Activated naive CD4-positive, alpha-beta T cell treated with anti-CD3 and anti-CD28 coated beads, Interleukin-2, amount 50 U/mL, for 72 hours (primary cell): ENCODE data around the gene PNPLA7. TPM values are rescaled to one million over a fixed set of nuclear protein-coding genes. Genes with fewer than 3 reads are reported as not detected.
A peak's percentile ranks its signal among the peaks of the same experiment; 100 is the strongest.
"Not testable (repeated sequence)": the region's sequence is repeated elsewhere in the genome, so short reads cannot be mapped to it uniquely, and the experiment has no call there.

Experiments used
- ATAC-seq, 2 donors: fragments of 150-1000 bp; cut with Tn5 transposase; 2 replicates each; pipeline ENCODE4 v1.10.0; 2021; ENCODE audit warnings: mild to moderate bottlenecking in 2 of 2, moderate library complexity in 2 of 2
- DNase-seq, 2 donors: peaks; one replicate each; pipeline ENCODE4 v3.0.0; 2021 to 2022; ENCODE audit warnings: low spot score in 2 of 2
- H3K27ac Mint-ChIP-seq, 2 donors: one replicate each; pipeline ENCODE4 v1.8.0; 2022; ENCODE audit warnings: mild to moderate bottlenecking in 2 of 2, mixed read lengths in 2 of 2
- H3K36me3 Mint-ChIP-seq, 2 donors: one replicate each; pipeline ENCODE4 v1.8.0; 2022; ENCODE audit warnings: mixed read lengths in 2 of 2
- H3K9me3 Mint-ChIP-seq, 2 donors: one replicate each; pipeline ENCODE4 v1.8.0; 2022; ENCODE audit warnings: mixed read lengths in 2 of 2
- total RNA-seq, 2 donors: library from RNA; stranded (reverse); gene quantifications; one replicate each; pipeline ENCODE4 v1.2.3, GENCODE V29; 2022

PNPLA7 gene
- total RNA-seq, 2 donors from 2014 or later = 3.7 to 4.4 TPM

DNA sequence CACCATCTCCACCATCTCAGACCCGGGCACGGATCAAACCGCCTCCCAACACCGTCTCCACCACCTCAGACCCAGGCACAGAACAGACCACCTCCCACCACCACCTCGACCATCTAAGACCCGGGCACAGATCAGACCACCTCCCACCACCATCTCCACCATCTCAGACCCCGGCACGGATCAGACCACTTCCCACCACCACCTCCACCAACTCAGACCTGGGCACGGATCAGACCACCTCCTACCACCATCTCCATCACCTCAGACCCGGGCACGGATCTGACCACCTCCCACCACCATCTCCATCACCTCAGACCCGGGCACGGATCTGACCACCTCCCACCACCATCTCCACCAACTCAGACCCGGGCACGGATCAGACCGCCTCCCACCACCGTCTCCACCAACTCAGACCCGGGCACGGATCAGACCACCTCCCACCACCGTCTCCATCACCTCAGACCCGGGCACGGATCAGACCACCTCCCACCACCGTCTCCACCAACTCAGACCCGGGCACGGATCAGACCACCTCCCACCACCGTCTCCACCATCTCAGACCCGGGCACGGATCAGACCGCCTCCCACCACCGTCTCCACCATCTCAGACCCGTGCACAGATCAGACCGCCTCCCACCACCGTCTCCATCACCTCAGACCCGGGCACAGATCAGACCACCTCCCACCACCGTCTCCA is 83.7 kb downstream of the PNPLA7 start:
- H3K27ac Mint-ChIP-seq, ATAC-seq, H3K9me3 Mint-ChIP-seq, DNase-seq, H3K36me3 Mint-ChIP-seq: not testable (repeated sequence)

DNA sequence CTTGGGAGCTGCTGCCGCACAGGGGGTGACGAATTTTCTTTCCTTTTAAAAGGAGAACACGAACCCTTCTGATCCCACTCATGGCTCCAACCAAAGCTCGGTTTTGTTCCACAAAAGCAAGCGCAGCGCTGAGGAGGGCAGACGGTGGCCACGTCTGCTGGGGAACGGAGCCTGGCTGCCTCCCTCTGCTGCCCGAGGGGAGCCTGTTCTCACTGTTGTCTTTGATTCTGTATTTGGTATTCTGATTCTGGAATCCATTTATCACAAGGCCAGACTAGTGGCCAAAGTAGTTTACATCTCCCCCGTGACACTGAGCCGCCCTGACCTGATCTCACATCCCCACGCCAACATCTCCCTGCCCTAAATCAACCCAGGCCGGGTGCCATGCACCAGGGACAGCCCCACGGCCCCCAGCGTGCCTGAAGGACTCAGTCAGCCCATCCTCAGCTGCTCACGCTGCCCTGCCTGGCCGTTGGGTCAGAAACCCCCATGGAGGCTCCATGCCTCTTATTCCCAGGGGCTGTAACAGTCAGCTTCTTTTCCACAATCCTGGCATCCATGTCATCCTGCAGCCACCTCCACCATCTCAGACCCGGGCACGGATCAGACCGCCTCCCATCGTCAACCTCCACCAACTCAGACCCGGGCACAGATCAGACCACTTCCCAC is 84.3 kb downstream of the PNPLA7 start:
- ATAC-seq (no peak), DNase-seq (no peak)
- no peaks in the 10 kb centered on the region for H3K9me3 Mint-ChIP-seq
- no peaks in the 10 kb centered on the region for H3K36me3 Mint-ChIP-seq
- H3K27ac Mint-ChIP-seq = no peak overlapping the region

DNA sequence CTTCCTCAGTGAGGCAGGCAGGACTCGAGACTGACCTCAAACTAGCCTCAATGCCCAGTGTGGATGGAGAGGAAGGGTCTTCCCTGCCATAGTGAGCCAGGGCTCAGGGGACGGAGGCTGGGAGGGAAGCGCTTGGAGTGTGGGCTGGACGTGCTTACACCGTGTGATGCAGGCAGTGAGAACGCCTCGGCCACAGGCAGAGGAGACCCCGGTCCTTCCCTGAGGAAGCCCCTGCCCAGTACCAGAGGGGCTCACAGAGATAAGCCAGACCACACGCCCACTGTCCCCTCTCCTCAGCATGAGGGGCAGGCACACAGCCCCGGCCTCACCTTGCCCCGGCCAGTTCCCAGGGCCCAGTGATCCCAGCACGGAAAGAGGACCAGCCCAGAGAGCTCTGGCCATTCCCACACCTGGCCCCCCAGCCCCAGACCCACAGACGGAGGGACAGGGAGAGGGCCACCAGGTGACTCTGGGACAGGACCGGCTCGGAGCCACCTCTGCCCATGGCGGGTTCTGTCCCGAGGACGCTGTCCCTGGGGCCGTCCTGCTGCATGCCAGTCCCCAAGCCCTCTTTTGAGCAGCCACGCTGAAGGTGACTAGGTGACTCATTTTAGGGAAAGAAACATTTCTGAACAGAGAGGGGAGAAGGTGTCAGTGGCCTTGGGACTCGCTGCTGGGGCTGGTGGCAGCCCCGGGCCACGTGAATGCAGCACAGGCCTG is 85.0 kb downstream of the PNPLA7 start:
- H3K27ac Mint-ChIP-seq = no peak overlapping the region
- H3K9me3 Mint-ChIP-seq = no peaks in the 10 kb centered on the region
- H3K36me3 Mint-ChIP-seq = no peaks in the 10 kb centered on the region
- ATAC-seq = no peak
- no peak for DNase-seq

DNA sequence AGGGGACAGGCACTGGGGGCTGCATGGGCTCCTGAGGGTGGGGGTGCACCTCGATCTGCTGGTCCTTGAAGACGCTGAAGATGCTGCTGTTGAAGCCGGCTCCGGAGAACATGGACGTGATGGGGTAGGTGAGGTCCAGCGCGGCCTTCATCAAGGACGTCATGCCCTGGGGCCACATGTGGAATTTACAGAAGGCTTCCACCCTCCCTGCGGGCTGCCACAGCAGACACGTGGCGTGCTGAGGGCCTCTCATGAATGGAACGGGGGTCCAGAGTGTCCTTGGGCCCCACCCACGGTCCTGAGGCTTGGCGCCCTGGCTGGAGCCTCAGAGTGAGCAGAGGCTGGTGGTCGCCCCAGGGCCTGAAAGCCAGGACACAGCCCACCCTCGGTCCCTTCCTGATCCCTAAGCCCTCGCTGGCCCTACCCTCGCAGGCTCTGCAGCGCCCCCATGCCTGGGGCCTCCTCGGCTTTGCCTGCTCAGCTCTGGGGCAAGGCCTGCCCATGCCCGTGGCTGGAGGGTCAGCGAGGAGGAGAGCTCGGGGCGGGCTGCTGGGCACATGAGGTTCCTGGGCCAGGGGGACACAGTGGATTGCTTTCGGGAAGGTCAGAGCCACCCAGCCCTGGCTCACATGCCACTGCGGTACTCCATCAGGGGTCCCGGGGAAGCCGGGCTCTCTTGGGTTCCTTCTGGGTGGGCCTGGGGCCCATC is 85.8 kb downstream of the PNPLA7 start:
- no peaks in the 10 kb centered on the region for H3K36me3 Mint-ChIP-seq
- no peak overlapping the region for H3K27ac Mint-ChIP-seq
- no peak for ATAC-seq
- no peaks in the 10 kb centered on the region for H3K9me3 Mint-ChIP-seq
- DNase-seq = no peak

DNA sequence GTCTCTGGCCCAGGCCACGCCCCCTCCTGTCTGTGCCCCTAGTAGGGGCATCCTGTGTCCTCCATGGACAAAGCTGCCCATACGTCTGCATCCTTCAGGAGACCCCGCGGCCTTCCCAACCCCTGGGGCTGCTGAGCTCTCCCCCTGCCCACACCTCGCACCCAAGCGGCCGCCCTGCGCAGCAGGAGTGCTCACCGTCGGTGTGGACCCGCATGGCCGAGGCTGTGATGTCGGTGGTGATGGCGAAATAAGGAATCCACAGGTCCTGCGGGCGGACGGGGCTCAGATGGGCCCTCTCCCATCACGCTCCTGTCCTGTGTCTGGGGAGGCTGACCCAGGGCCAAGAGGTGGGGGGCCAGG is 86.3 kb downstream of the PNPLA7 start:
- Mint-ChIP-seq H3K36me3 (no peaks in the 10 kb centered on the region), H3K27ac (no peak overlapping the region), H3K9me3 (no peaks in the 10 kb centered on the region)
- no peak for ATAC-seq
- DNase-seq = no peak

DNA sequence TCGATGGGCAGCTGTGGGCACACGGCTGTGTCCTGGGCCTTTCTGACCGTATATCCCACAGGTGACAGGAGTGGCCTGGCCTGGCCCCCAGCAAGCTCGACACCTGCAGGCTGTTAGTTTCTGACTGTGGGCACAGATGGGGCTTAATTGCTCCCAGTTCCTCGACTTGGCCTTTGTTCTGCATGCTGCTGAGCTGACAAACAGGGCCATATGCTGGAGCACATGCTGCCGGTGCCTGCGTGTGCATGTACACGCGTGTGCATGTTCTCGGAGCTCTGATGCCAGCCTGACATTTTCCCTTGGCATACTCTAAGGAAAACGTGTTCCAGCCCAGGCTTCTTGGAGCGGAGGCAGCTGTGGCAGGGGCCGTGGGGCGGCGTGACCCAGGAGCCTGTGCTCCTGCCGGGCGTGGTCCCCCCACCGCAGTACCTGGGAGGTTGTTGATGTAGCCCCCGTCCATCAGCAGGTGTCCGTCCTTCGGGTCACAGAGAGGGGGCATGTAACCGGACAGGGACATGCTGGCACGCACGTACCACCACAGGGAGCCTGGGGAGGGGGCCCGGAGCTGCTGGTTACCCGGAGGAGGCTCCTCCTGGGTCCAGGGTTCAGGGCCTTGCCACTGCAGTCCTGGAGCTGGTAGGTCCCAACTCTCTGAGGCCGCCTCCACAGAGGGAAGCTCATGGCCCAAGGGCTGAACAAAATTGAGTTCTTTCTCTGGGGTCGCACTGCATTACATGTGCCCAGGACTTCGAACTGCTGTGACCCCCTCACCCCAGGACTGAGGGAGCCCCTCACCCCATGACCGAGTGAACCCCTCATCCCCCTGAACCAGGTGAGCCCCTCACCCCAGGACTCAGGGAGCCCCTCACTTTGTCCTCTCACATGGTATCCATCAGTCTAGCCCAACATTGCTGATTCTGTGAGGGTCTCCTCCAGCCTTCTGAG is 86.9 kb downstream of the PNPLA7 start:
- DNase-seq (no peak), ATAC-seq (no peak)
- Mint-ChIP-seq H3K9me3 (no peaks in the 10 kb centered on the region), H3K36me3 (no peaks in the 10 kb centered on the region), H3K27ac (no peak overlapping the region)

DNA sequence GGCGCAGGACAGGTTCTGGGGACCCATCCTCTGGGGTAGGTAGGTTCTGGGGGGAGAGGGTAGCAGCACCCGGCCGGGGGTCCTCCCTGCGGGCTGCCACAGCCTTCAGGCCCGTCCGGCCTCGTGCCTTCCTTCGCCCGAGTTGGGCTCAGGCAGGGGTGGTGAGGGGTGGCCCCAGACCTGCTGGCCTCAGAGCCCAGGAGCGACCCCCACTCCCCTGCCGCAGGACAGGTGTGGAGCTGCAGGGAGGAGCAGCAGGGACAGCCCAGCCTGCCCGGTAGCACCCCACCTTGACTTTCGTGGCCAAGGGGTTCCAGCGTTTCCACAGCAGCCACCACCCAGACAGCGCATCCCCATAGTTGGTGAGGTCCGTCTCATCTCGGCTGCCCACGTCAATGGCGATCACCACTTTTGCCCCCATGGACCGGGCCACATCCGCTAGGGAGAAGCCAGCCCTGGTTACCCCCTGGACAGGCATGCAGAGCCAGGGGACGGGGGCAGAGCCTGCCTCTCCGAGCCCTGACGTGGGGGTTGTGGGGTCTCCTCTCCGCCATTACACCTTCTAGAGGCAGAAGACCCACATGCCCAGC is 87.7 kb downstream of the PNPLA7 start:
- DNase-seq (no peak), ATAC-seq (no peak)
- no peak overlapping the region for H3K27ac Mint-ChIP-seq

DNA sequence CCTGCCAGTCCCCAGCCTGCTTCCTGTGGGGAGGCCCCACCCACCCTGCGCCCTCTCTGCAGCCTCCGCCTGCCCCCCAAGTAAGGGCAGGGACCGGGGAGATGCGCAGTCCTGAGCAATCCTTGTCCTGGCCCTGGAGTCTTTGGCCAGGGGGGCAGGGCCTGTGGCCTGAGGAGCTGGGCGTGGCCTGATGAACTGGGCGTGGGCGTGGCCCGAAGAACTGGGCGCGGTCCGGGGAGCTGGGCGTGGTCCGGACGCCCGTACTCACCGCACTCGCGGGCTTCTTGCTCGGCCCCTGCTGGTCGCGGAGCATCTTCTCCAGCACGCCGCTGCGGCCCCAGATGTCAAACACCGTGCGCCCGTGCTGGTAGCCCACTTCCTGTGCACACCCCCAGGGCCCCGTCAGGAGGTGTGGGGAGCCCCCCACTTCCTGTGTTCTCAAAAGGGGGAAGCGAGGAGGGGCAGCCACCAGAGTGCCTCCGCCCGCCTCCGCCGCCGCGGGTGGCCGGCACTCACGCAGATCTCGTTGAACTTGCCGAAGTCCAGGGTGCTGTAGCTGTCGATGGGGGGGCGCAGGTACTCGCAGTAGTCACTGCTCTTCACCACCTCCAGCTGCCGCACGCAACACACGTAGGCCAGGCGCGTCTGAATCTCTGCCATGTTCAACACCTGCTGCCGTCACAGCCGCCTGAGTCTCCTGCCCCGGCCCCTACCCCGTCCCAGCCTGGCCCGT is 88.4 kb downstream of the PNPLA7 start:
- H3K36me3 Mint-ChIP-seq = no peaks in the 10 kb centered on the region
- peak; percentile 83 to 85 for DNase-seq
- ATAC-seq = peak; percentile 73 to 82
- no peaks in the 10 kb centered on the region for H3K9me3 Mint-ChIP-seq
- H3K27ac Mint-ChIP-seq = no peak overlapping the region

More for the DNA sequence above, 87.7 kb downstream of the PNPLA7 start:
- no peaks in the 10 kb centered on the region for H3K9me3 Mint-ChIP-seq
- no peaks in the 10 kb centered on the region for H3K36me3 Mint-ChIP-seq

DNA sequence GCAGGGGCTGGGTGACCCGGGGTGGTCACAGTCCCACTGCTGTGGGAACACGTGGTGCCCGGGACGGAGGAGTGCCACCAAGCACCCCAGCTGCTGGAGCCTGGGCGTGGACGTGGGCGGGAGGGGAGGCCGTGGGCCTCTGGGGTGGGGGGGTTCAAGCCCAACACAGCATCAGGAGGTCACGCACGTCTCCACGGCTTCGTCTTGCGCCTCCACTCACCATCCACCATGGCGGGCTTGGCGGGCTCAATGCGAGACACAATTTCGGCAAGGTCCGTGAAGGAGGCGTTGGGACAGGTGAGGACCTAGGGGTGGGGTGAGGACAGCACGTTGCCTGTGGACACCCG is 88.9 kb downstream of the PNPLA7 start:
- no peaks in the 10 kb centered on the region for H3K36me3 Mint-ChIP-seq
- DNase-seq (no peak), ATAC-seq (no peak)
- no peaks in the 10 kb centered on the region for H3K9me3 Mint-ChIP-seq
- H3K27ac Mint-ChIP-seq = no peak overlapping the region

DNA sequence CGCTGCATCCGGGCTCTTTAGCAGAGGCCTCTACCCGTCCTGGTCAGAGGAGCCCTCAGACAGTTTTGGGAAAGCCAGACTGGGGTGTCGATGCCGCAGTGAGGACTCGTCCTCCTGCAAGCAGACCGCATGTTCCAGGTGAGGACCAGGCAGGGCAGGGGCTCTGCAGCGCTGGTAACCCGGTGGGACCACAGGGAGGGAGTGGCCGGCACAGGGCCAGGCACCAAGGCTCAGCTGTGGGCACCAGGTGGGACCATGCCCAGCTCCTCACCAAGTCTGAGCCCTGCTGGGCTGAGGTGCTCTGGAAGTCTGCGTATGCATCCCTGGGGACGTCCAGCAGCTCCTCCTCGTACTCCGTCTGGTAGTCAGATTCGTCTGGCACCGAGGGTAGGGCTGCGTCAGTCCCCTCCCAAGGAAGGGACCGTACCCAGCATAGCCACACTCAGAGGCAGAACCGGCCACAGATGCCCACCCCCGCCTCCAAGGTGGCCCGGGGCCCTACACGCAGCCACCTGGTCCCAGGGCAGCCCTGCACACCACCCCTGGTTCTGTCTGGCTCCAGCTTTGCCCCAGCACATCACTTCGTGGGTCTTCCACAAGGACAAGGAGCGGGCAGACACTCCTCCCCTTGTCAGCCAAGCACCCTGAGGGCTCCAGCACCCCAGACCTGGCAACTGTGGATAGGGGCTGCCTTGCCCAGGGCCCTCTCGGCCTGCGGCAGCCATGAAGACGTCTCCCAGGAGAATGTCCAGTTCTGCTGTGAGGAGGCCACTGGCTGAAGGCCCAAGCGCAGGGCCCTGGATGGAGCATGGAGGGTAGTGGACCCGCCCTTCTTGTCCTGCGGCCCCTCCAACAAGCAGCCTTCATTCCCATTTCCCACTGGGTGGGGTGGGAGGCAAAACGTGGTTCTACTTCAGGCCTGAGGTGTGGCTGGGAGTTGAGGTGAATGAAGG is 89.6 kb downstream of the PNPLA7 start:
- no peak for ATAC-seq
- Mint-ChIP-seq H3K36me3 (no peaks in the 10 kb centered on the region), H3K27ac (no peak overlapping the region), H3K9me3 (no peaks in the 10 kb centered on the region)
- no peak for DNase-seq

DNA sequence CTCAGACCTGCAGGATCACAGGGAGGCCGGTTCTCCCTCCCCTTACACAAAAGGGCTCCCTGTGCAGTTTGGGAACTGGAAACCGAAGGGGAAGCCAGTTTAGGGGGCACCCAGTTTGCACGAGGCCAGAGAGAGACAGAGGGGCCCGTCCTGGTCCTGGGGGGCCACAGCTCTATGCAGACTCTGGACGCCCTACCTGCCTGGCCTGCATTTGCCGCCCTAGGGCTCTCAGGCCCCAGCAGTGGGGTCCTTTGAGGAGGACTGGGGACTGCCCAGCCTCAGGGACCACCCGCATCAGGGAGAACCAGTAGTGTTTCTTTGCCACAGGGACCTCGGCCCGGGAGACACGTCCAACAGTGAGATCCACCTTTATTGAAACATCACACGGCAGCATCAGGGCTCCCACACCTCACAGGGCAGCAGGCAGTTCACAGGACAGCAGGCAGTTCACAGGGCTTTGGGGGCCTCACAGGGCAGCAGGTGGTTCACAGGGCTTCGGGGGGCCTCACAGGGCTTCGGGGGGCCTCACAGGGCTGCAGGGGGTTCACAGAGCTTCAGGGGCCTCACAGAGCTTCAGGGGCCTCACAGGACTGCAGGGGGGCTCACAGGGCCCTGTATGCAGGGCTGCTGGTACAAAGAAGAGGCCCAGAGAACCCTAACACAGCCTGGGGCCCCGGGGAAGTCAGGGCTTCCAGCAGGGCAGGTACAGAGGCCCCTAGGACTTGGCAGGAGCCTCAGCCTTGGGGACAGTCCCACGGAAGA is 90.4 kb downstream of the PNPLA7 start:
- Mint-ChIP-seq H3K9me3 (no peaks in the 10 kb centered on the region), H3K36me3 (no peaks in the 10 kb centered on the region), H3K27ac (no peak overlapping the region)
- ATAC-seq (no peak), DNase-seq (no peak)

DNA sequence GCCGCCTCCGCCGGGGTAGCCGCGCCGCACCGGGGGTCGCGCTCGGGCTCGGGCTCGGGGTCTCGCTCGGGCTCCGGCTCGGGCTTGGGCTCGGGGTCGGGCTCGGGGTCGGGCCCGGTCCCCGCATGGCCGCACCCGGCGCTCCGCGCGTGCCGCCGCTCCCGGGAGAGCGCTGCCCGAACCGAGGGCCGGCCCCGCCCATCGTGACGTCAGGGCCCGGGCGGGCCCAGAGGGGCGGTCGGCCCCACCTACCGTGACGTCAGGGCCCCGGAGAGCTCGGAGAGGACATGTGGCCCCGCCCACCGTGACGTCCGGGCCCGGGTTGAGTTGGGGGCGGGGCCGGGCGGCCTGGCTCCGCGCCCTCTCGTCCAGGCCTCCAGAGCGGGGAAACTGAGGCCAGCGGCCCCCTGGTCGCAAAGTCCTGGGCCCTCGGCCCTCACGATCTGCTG is 91.0 kb downstream of the PNPLA7 start, which contains the start of gene NSMF:
Gene NSMF (minus strand): TSS at position 183 of the 449 bp plus-strand sequence. CDS start 232 bp downstream, outside the sequence.
- Mint-ChIP-seq H3K27ac (no peak within 1 kb of the TSS), H3K36me3 (no peaks in the 10 kb centered on the region), H3K9me3 (no peaks in the 10 kb centered on the region)
- DNase-seq (peak; percentile 95 to 99), ATAC-seq (peak; percentile 81 to 84)

DNA sequence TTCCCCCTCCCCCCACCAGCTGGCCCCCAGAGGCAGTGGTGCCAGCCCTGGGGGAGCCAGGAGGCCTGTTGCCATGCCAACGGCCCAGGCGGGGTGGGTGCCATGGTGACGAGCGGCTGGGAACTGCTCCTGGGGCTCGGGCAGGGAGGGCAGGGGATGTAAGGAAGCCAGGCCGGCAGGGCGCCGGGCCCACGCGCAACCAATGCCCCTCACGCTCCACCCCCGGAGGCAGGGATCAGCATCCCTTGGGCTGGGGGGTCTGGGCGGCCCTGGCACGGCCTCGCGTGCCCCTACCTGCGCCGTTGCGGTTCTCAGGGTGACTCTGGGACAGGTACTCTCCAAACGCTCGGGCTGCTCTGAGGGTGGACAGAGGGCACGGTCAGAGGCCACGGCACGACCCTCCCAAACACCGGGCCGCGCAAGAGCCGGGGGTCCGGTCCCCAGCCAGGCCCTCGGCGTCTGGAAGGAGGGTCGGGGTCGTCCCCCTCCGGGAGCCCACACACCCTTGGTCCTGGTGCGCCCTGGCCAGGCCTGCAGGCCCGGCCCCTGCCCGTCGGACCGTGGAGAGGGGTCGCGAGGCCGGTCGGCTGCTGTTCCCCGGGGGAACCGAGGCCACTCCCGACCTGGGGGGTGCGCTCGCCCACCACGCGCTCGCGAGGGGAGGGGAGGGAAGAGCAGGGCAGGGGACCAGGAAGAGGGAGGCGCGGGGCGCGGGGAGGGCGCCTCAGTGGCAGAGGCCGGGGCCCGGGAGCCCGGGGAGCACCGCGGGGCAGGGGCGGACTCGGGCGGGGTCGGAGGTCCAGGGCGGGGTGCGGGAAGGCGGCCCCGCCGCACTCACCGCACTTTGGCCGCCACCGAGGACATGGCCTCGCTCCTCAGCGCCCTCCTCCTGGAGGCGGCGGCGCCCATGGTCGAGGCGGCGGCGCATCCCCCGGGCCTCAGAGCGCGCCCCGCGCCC is 91.7 kb downstream of the PNPLA7 start:
- Mint-ChIP-seq H3K27ac (no peak overlapping the region), H3K36me3 (no peaks in the 10 kb centered on the region), H3K9me3 (no peaks in the 10 kb centered on the region)
- peak; percentile 17 to 26 for ATAC-seq
- no peak for DNase-seq
